ENCODE data around the gene P2RY2.
"Not testable (repeated sequence)": the region's sequence is repeated elsewhere in the genome, so short reads cannot be mapped to it uniquely, and the experiment has no call there.

Gene P2RY2

GRCh38 chr11:73189315-73189714, 28.8 kb upstream of the P2RY2 start:
- no peak for DNase-seq

GRCh38 chr11:73189723-73190556, 28.1 kb upstream of the P2RY2 start:
- DNase-seq = no peak

GRCh38 chr11:73190557-73190885, 27.6 kb upstream of the P2RY2 start:
- no peak for DNase-seq

GRCh38 chr11:73191151-73191550, 26.9 kb upstream of the P2RY2 start:
- no peak for DNase-seq

GRCh38 chr11:73192272-73192671, 25.8 kb upstream of the P2RY2 start:
- DNase-seq = no peak

GRCh38 chr11:73193251-73194033, 24.6 kb upstream of the P2RY2 start:
- no peak for DNase-seq

- DNase-seq = no peak
These were observed 24.0 kb upstream of the P2RY2 start for GRCh38 chr11:73194034-73194507.

GRCh38 chr11:73194593-73194992, 23.5 kb upstream of the P2RY2 start:
- no peak for DNase-seq

- DNase-seq = no peak
These were observed 22.7 kb upstream of the P2RY2 start for GRCh38 chr11:73195191-73196007.

- DNase-seq = no peak
These were observed 21.5 kb upstream of the P2RY2 start for GRCh38 chr11:73196576-73196975.

- DNase-seq = no peak
These were observed 20.7 kb upstream of the P2RY2 start for GRCh38 chr11:73197348-73197747.

GRCh38 chr11:73197787-73198186, 20.3 kb upstream of the P2RY2 start:
- not testable (repeated sequence) for DNase-seq

- no peak for DNase-seq
These were observed 19.4 kb upstream of the P2RY2 start for GRCh38 chr11:73198677-73199076.

GRCh38 chr11:73199446-73199845, 18.6 kb upstream of the P2RY2 start:
- DNase-seq = no peak

GRCh38 chr11:73200256-73200655, 17.8 kb upstream of the P2RY2 start:
- no peak for DNase-seq

GRCh38 chr11:73201249-73201648, 16.8 kb upstream of the P2RY2 start:
- no peak for DNase-seq

GRCh38 chr11:73201888-73202780, 15.9 kb upstream of the P2RY2 start:
- DNase-seq = no peak

GRCh38 chr11:73203322-73203721, 14.8 kb upstream of the P2RY2 start:
- DNase-seq = no peak

- no peak for DNase-seq
These were observed 14.3 kb upstream of the P2RY2 start for GRCh38 chr11:73203790-73204189.

GRCh38 chr11:73204711-73205121, 13.4 kb upstream of the P2RY2 start:
- DNase-seq = no peak

GRCh38 chr11:73205661-73206343, 12.3 kb upstream of the P2RY2 start:
- no peak for DNase-seq

GRCh38 chr11:73206801-73207200, 11.3 kb upstream of the P2RY2 start:
- DNase-seq = no peak
